ENCODE data around the gene ZNF423. TPM values are rescaled to one million over a fixed set of nuclear protein-coding genes. Genes with fewer than 3 reads are reported as not detected.
A peak's percentile ranks its signal among the peaks of the same experiment; 100 is the strongest.

Gene ZNF423
- total and polyA plus RNA-seq, 4 donors = 1.1 to 14.8 (median 3.3) TPM

DNA sequence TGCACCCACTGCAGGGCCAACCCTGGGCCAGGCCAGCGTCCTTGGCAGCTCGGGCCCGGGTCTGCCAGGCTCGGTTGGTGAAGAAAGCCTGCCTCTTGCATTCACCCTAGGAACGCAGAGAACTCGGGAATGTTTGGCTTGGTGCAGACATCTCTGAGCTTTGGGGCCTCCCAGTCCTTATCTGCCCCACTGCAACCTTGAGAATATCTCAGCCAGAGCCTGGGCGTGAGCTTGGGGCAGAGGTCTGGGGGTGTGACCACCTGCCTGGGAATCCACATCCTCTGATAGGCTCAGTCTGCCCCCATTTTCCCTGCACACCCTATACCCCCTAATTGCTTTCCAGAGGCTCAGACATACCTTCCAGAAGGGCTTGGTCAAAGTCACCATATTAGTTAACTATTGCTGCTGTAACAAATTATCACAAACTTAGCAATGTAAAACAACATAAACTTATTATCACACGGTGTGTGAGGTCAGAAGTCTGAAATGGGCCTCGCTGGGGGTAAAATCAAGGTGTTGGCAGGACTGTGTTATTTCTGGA is 30.7 kb upstream of the ZNF423 start:
- peaks cover 0 to 6% (median 0%) of the 10 kb centered on the region in 5 donors for H3K4me1 ChIP-seq (ENCODE audit: control insufficient read depth in 5 of 5, insufficient read depth in 5 of 5, low read length in 5 of 5)
- H3K27ac ChIP-seq (ENCODE audit: low read depth in 1 of 2, low read length in 1 of 2) = no peak overlapping the region
- no peaks in the 10 kb centered on the region for H3K36me3 ChIP-seq (ENCODE audit: control insufficient read depth in 4 of 4, insufficient read depth in 4 of 4, low read length in 4 of 4)
- DNase-seq (no peak), ATAC-seq (ENCODE audit: insufficient read depth, low FRiP score) (no peak)
- WGBS, 2 donors = 88 to 96% methylated on average over 9 of the region's 9 CpGs
- TF ChIP-seq, protein P1, sequence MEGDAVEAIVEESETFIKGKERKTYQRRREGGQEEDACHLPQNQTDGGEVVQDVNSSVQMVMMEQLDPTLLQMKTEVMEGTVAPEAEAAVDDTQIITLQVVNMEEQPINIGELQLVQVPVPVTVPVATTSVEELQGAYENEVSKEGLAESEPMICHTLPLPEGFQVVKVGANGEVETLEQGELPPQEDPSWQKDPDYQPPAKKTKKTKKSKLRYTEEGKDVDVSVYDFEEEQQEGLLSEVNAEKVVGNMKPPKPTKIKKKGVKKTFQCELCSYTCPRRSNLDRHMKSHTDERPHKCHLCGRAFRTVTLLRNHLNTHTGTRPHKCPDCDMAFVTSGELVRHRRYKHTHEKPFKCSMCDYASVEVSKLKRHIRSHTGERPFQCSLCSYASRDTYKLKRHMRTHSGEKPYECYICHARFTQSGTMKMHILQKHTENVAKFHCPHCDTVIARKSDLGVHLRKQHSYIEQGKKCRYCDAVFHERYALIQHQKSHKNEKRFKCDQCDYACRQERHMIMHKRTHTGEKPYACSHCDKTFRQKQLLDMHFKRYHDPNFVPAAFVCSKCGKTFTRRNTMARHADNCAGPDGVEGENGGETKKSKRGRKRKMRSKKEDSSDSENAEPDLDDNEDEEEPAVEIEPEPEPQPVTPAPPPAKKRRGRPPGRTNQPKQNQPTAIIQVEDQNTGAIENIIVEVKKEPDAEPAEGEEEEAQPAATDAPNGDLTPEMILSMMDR (IDR thresholded peaks at IDR 0.05; ENCODE audit: control extremely low read depth, extremely low read depth) = no peak
- peaks cover 0 to 3% (median 1%) of the 10 kb centered on the region in 4 donors for H3K9me3 ChIP-seq (ENCODE audit: control insufficient read depth in 4 of 4, insufficient read depth in 3 of 4, low read length in 3 of 4)
- no peaks in the 10 kb centered on the region for H3K27me3 ChIP-seq (ENCODE audit: control insufficient read depth in 3 of 3, insufficient read depth in 3 of 3, low read length in 2 of 3)
- no peak overlapping the region for H3K4me3 ChIP-seq
- no peak overlapping the region for H3K9ac ChIP-seq (ENCODE audit: insufficient read depth in 1 of 2, low read length in 2 of 2)

DNA sequence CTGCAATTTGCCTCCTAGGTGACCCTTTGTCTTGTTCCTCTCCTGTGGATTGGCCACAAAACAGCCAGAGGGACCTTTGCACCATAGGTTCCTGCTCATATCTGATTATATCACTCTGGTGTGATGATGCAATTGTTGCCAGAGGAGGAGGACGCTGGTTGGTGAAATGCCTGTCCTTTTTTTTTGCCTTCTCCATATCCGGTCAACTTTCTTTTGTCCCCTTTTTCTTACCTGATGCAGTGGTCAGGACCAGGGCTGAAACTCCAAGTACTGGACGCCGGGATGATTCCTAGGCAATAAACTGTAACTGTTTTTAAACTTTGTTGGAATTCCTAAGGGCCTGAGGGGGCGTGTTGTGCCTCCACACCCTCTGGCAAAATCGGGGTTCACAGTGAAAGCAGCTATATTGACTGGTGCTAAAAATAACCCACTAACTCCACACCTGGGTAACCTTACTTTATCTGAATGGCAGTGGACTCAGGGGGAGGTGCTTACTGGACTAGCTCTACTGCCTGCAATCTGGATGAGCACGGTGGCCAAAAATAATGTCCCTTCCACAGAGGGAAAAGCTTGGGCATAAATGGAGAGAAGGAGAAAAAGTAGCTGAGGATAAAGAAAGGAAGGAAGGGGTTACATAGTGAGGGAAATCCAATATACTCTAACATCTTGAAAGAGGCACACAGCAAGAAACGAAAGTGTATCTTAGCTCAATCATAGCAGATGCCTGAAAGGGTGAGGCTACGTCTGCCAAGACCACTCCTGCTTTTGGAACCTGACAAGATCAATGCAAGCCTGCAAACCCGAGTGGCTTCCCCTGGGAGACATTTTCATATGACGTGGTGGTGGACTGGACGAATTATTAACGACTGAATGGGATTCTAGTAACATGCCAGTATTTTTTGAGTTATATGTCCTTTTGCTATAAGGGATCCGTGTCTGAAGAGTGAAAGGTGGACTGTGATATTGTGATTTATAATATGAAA is 28.4 kb upstream of the ZNF423 start:
- H3K4me3 ChIP-seq = no peak overlapping the region
- no peak overlapping the region for H3K27ac ChIP-seq (ENCODE audit: low read depth in 1 of 2, low read length in 1 of 2)
- H3K36me3 ChIP-seq (ENCODE audit: control insufficient read depth in 4 of 4, insufficient read depth in 4 of 4, low read length in 4 of 4) = no peaks in the 10 kb centered on the region
- H3K9ac ChIP-seq (ENCODE audit: insufficient read depth in 1 of 2, low read length in 2 of 2) = no peak overlapping the region
- H3K27me3 ChIP-seq (ENCODE audit: control insufficient read depth in 3 of 3, insufficient read depth in 3 of 3, low read length in 2 of 3) = no peaks in the 10 kb centered on the region
- H3K9me3 ChIP-seq (ENCODE audit: control insufficient read depth in 4 of 4, insufficient read depth in 3 of 4, low read length in 3 of 4) = no peaks in the 10 kb centered on the region
- TF ChIP-seq, protein P1 (IDR thresholded peaks at IDR 0.05; ENCODE audit: control extremely low read depth, extremely low read depth) = no peak
- ATAC-seq (ENCODE audit: insufficient read depth, low FRiP score) = no peak
- 59 to 76% methylated on average over 14 of the region's 14 CpGs for WGBS, 2 donors
- DNase-seq = peak in 2 of 3 donors; percentile 10 to 25
- H3K4me1 ChIP-seq (ENCODE audit: control insufficient read depth in 5 of 5, insufficient read depth in 5 of 5, low read length in 5 of 5) = peaks cover 0 to 6% (median 0%) of the 10 kb centered on the region in 5 donors

DNA sequence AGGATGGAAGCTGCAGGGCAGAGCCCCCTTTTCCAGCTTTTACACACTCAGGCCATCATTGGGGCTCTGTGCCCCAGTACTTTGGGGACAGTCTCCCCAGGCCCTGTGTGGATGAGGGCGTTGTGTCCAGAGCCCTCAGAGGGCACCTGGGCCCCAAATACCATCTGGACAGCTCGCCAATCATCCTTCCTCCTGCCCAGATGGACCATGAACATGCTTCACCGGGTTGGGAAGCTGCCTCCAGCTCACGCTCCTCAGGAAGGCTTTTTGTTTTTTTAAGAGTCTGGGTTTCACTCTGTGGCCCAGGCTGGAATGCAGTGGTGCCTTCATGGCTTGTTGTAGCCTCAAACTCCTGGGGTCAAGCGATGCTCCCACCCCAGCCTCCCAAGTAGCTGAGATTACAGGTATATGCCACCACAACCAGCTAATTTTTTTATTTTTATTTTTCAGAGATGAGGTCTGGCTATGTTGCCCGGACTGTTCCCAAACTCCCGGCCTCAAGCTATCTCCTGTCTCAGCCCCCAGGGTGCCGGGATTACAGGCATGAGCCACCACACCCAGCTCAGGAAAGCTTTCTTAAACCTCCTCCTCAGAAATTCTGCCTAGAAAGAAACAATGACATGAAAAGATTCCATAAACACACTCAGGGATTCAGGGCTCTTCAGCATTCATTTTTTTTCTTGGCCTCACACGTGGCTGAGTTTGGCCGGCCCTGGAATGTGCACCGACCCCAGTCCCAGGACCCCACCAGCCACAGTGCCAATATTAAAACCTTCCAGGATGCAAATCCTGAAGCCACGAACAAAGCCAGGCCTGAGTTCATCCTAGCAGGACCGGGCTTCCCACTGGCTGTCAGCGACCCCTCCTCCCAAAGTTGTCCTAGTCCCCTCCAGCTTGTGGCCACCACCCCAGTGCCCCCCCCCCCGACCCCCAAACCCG is 27.4 kb upstream of the ZNF423 start:
- Histone ChIP-seq H3K9me3 (ENCODE audit: control insufficient read depth in 4 of 4, insufficient read depth in 3 of 4, low read length in 3 of 4) (no peaks in the 10 kb centered on the region), H3K27ac (ENCODE audit: low read depth in 1 of 2, low read length in 1 of 2) (no peak overlapping the region), H3K4me3 (no peak overlapping the region), H3K4me1 (ENCODE audit: control insufficient read depth in 5 of 5, insufficient read depth in 5 of 5, low read length in 5 of 5) (peaks cover 0 to 6% (median 0%) of the 10 kb centered on the region in 5 donors), H3K36me3 (ENCODE audit: control insufficient read depth in 4 of 4, insufficient read depth in 4 of 4, low read length in 4 of 4) (no peaks in the 10 kb centered on the region), H3K27me3 (ENCODE audit: control insufficient read depth in 3 of 3, insufficient read depth in 3 of 3, low read length in 2 of 3) (no peaks in the 10 kb centered on the region), H3K9ac (ENCODE audit: insufficient read depth in 1 of 2, low read length in 2 of 2) (no peak overlapping the region)
- DNase-seq = no peak
- TF ChIP-seq, protein P1 (IDR thresholded peaks at IDR 0.05; ENCODE audit: control extremely low read depth, extremely low read depth) = no peak
- 68 to 70% methylated on average over 16 of the region's 16 CpGs for WGBS, 2 donors
- no peak for ATAC-seq (ENCODE audit: insufficient read depth, low FRiP score)

Measured in lung (tissue), 12 donors.